HG03378 (cell line): Measurements from ENCODE around the gene FBXL12.
"Not testable (repeated sequence)": the region's sequence is repeated elsewhere in the genome, so short reads cannot be mapped to it uniquely, and the experiment has no call there.

Experiments
- ATAC-seq: cut with Tn5 transposase; IDR thresholded peaks from one replicate; pipeline ENCODE4 v1.9.1; 2021; ENCODE audit warnings: mild to moderate bottlenecking, moderate library complexity; ENCODE audit not compliant: unreplicated experiment

Gene FBXL12

GRCh38 chr19:9793071-9793591 lies 25.7 kb downstream of the FBXL12 start:
- no peak for ATAC-seq

GRCh38 chr19:9792206-9793070 lies 26.4 kb downstream of the FBXL12 start:
- ATAC-seq, result no peak

- ATAC-seq, result no peak
These were observed 27.2 kb downstream of the FBXL12 start for GRCh38 chr19:9791552-9792205.

DNA sequence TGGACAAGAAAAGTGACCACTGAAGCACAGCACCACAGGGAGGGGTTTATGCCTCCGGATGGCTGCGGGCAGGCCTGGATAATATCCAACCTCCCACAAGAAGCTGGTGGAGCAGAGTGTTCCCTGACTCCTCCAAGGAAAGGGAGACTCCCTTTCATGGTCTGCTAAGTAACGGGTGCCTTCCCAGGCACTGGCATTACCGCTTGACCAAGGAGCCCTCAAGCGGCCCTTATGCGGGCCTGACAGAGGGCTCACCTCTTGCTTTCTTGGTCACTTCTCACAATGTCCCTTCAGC lies 27.9 kb downstream of the FBXL12 start:
- ATAC-seq, result not testable (repeated sequence)

- not testable (repeated sequence) for ATAC-seq
These were observed 29.3 kb downstream of the FBXL12 start for GRCh38 chr19:9789579-9789978.

GRCh38 chr19:9789066-9789465 lies 29.8 kb downstream of the FBXL12 start:
- ATAC-seq, result no peak

DNA sequence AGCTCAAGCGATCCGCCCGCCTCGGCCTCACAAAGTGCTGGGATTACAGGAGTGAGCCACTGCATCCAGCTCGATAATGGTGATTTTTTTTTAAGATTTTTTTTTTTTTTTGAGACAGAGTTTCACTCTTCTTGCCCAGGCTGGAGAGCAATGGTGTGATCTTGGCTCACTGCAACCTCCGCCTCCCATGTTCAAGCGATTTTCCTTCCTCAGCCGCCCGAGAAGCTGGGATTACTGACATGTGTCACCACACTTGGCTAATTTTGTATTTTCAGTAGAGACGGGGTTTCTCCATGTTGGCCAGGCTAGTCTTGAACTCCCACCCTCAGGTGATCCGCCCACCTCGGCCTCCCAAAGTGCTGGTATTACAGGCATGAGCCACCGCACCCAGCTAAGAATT lies 30.3 kb downstream of the FBXL12 start:
- ATAC-seq, result not testable (repeated sequence)

GRCh38 chr19:9786819-9787218 lies 32.1 kb downstream of the FBXL12 start:
- no peak for ATAC-seq

GRCh38 chr19:9786342-9786741 lies 32.5 kb downstream of the FBXL12 start:
- no peak for ATAC-seq

DNA sequence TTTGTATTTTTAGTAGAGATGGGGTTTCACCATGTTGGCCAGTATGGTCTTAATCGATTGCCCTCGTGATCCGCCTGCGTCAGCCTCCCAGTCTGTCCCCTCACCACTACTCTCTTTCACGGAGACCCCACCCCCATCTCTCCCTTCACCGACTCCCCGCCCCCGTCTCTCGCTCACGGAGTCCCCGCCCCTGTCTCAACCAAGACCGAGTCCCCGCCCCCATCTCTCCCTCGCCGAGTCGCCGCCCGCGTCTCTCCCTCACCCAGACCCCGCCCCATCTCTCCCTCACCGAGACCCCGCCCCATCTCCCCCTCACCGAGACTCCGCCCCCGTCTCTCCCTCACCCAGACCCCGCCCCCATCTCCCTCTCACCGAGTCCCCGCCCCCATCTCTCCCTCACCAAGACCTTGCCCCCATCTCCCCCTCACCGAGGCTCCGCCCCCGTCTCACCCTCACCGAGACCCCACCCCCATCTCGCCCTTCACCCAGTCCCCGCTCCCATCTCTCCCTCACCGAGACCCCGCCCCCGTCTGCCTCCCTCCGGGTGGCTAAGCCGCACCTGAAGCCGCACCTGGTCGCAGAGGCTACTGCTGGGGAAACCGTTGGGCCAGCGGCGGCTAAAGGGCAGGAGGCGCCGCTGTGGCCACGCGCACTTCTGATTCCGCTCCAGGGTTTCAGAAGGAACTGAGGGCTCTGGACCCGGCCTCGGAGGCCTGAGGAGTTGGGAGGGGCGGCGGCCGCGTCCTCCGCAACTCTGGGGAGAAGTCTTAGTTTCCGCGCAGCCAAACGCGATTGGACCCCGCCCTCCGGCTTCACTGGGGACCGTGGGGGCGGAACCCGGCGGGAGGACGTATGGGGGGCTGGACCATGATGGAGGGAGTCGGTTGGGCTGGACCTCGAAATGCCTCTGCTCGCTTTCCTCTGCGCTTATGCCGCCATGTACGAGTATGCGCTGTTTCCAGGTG lies 33.2 kb downstream of the FBXL12 start:
- ATAC-seq, result peak; percentile 58

- not testable (repeated sequence) for ATAC-seq
These were observed 34.7 kb downstream of the FBXL12 start for GRCh38 chr19:9784163-9784496.

DNA sequence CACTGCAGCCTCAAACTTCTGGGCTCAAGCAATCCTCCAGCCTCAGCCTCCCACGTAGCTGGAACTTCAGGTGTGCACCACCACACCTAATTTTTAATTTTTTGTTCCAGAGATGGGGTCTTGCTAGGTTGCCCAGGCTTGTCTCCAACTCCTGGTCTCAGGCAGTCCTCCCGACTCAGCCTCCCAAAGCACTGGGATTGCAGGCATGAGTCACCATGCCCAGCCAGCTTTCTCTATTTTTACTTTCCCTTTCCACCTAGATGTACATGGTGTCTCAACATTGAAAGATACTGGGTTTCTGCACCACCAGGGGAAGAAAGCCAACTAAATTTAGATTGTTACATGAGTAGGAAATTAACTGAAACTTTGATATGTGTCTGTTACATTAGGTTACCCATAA lies 36.5 kb downstream of the FBXL12 start:
- no peak for ATAC-seq

- peak; percentile 97 for ATAC-seq
These were observed 50.4 kb downstream of the FBXL12 start, which contains the start of gene ZNF846 for GRCh38 chr19:9768175-9769112. Gene ZNF846, minus strand, starts transcription at chr19:9768738. Its CDS starts 3,788 bp downstream, at chr19:9764950.
